Colonic mucosa (tissue), 4 donors: ENCODE measurements around the gene MED12L. TPM values are rescaled to one million over a fixed set of nuclear protein-coding genes. Genes with fewer than 3 reads are reported as not detected.

Experiments
- DNase-seq: peaks from one replicate; pipeline ENCODE4 v3.0.0-alpha.2; 2020
- H3K27ac ChIP-seq: fragments of 200-600 bp; one replicate; pipeline ENCODE4 v1.8.0; 2021
- H3K27me3 ChIP-seq: fragments of 200-600 bp; one replicate; pipeline ENCODE4 v1.8.0; 2021
- H3K36me3 ChIP-seq: fragments of 200-600 bp; one replicate; pipeline ENCODE4 v1.8.0; 2021
- H3K4me1 ChIP-seq: fragments of 200-600 bp; one replicate; pipeline ENCODE4 v1.8.0; 2021; ENCODE audit warnings: mild to moderate bottlenecking
- H3K4me3 ChIP-seq: fragments of 200-600 bp; one replicate; pipeline ENCODE4 v1.8.0; 2021
- H3K9ac ChIP-seq, 2 donors: one replicate each; pipeline ENCODE4 v1.7.0; 2013; ENCODE audit warnings: control low read depth in 2 of 2, low read depth in 2 of 2, low read length in 2 of 2
- H3K9me3 ChIP-seq: fragments of 200-600 bp; one replicate; pipeline ENCODE4 v1.8.0; 2021
- CTCF ChIP-seq: fragments of 200-600 bp; IDR thresholded peaks from one replicate; pipeline ENCODE4 v1.8.0; 2022; ENCODE audit warnings: antibody characterized with exemption, mild to moderate bottlenecking
- intact Hi-C: fragments of 100-400 bp; cut with DNase I; formaldehyde crosslinking; loops from one replicate; pipeline ENCODE4 v1.14.1; 2022
- total RNA-seq, 2 donors: library from RNA; stranded (reverse); fragmentation: NEBNext Ultra II Directional in 1 of 2; extraction: Animal tissue kit (Norgen Biotek cat#: 25700) in 1 of 2; gene quantifications; one replicate each; pipeline ENCODE4 v1.2.1, GENCODE V29; 2021
- donor health status: healthy.
- donor health status: DM: no; HTN: no; CAD: no.
- donor health status: DM: no; HTN: no; CAD: no.

Gene MED12L
- total RNA-seq, 2 donors from 2014 or later = 0.32 to 1.3 TPM

GRCh38 chr3:151330379-151330778 lies 244.9 kb downstream of the MED12L start:
- Histone ChIP-seq H3K9ac (no peak overlapping the region), H3K4me1 (no peaks in the 10 kb centered on the region), H3K9me3 (no peaks in the 10 kb centered on the region), H3K36me3 (no peaks in the 10 kb centered on the region), H3K4me3 (no peak overlapping the region), H3K27me3 (no peaks in the 10 kb centered on the region), H3K27ac (no peak overlapping the region)
- DNase-seq = no peak
- intact Hi-C loops = no loop called here
- TF ChIP-seq CTCF = no peak

- Histone ChIP-seq H3K9ac (no peak overlapping the region), H3K4me3 (no peak overlapping the region), H3K27ac (no peak overlapping the region), H3K36me3 (no peaks in the 10 kb centered on the region), H3K9me3 (no peaks in the 10 kb centered on the region), H3K27me3 (no peaks in the 10 kb centered on the region), H3K4me1 (no peaks in the 10 kb centered on the region)
- no peak for TF ChIP-seq CTCF
- no peak for DNase-seq
- intact Hi-C loops = no loop called here
Observed at GRCh38 chr3:151330899-151331298, 245.4 kb downstream of the MED12L start.

- TF ChIP-seq CTCF = no peak
- Histone ChIP-seq H3K9me3 (no peaks in the 10 kb centered on the region), H3K27ac (no peak overlapping the region)
Observed at GRCh38 chr3:151331696-151332095, 246.2 kb downstream of the MED12L start.

GRCh38 chr3:151345859-151346258 lies 260.4 kb downstream of the MED12L start:
- intact Hi-C loops = no loop called here
- TF ChIP-seq CTCF = no peak
- H3K36me3 ChIP-seq = no peaks in the 10 kb centered on the region
- no peaks in the 10 kb centered on the region for H3K9me3 ChIP-seq
- peak overlapping the region; percentile 18 for H3K27ac ChIP-seq
- H3K9ac ChIP-seq = no peak overlapping the region
- no peaks in the 10 kb centered on the region for H3K4me1 ChIP-seq
- no peak for DNase-seq
- H3K4me3 ChIP-seq = no peak overlapping the region
- H3K27me3 ChIP-seq = no peaks in the 10 kb centered on the region

More at GRCh38 chr3:151331696-151332095, 246.2 kb downstream of the MED12L start:
- no peaks in the 10 kb centered on the region for H3K36me3 ChIP-seq
- no peak overlapping the region for H3K9ac ChIP-seq
- intact Hi-C loops = no loop called here
- no peaks in the 10 kb centered on the region for H3K27me3 ChIP-seq
- H3K4me1 ChIP-seq = no peaks in the 10 kb centered on the region
- no peak for DNase-seq
- no peak overlapping the region for H3K4me3 ChIP-seq

GRCh38 chr3:151346292-151346691 lies 260.8 kb downstream of the MED12L start:
- Histone ChIP-seq H3K27ac (peak overlapping the region; percentile 18), H3K4me3 (no peak overlapping the region), H3K4me1 (no peaks in the 10 kb centered on the region), H3K36me3 (no peaks in the 10 kb centered on the region), H3K9ac (no peak overlapping the region), H3K27me3 (no peaks in the 10 kb centered on the region), H3K9me3 (no peaks in the 10 kb centered on the region)
- intact Hi-C loops = no loop called here
- TF ChIP-seq CTCF = no peak
- no peak for DNase-seq

- no peaks in the 10 kb centered on the region for H3K9me3 ChIP-seq
- H3K27me3 ChIP-seq = no peaks in the 10 kb centered on the region
- intact Hi-C loops = no loop called here
- no peak for TF ChIP-seq CTCF
- no peaks in the 10 kb centered on the region for H3K36me3 ChIP-seq
- DNase-seq = no peak
- no peak overlapping the region for H3K27ac ChIP-seq
- H3K9ac ChIP-seq = no peak overlapping the region
- no peak overlapping the region for H3K4me3 ChIP-seq
- H3K4me1 ChIP-seq = no peaks in the 10 kb centered on the region
Observed at GRCh38 chr3:151347432-151347831, 262.0 kb downstream of the MED12L start.
